Heart left ventricle (tissue), 13 donors: Measurements from ENCODE around the gene NAGA.

Experiments used
- POLR2A ChIP-seq, 2 donors: fragments of 450-650 bp; IDR thresholded peaks; one replicate each; pipeline ENCODE4 v1.6.1; 2017; ENCODE audit warnings: antibody characterized with exemption in 2 of 2, mild to moderate bottlenecking in 2 of 2, moderate library complexity in 2 of 2
- TF ChIP-seq, protein P1 (sequence below), 12 donors: fragments of 200-600 bp; sonication (generic) in 4 of 12; IDR thresholded peaks; one replicate each; pipeline versions ENCODE4 v1.5.0 to v1.8.0; 2018 to 2022; ENCODE audit warnings: antibody characterized with exemption in 12 of 12, mild to moderate bottlenecking in 5 of 12
- donor health status: ischemic (EF 13 %, LVEDD 7.1; RV severe dilation, severe dysfunction).
- donor health status: DM: no; HTN: yes; CAD: no.
- donor health status: DM: no; HTN: no; CAD: no.
- donor health status: ischemic (EF 25% LVEDD 6.9; RV normal size, moderate dysfunction).
- donor health status: ischemic (EF 25% LVEDD 5.7; RV mildly dilated, moderate dysfunction).
- donor health status: ischemic (EF 35%, LVEDD 5.7; RV mildly dilated, moderate dysfunction).
- donor health status: nonischemic (EF 11% LVEDD 7.7; RV severe dilation, severe dysfunction).
- donor health status: DM: yes; HTN: yes; CAD: no.
- donor health status: PGD.
- donor health status: ischemic (EF 29% LVEDD 5.4; RV normal size, mild dysfunction).
- donor health status: nonischemic (EF 23%, LVEDD 6.1; RV moderate dilation, normal function).

- TF ChIP-seq, protein P1, sequence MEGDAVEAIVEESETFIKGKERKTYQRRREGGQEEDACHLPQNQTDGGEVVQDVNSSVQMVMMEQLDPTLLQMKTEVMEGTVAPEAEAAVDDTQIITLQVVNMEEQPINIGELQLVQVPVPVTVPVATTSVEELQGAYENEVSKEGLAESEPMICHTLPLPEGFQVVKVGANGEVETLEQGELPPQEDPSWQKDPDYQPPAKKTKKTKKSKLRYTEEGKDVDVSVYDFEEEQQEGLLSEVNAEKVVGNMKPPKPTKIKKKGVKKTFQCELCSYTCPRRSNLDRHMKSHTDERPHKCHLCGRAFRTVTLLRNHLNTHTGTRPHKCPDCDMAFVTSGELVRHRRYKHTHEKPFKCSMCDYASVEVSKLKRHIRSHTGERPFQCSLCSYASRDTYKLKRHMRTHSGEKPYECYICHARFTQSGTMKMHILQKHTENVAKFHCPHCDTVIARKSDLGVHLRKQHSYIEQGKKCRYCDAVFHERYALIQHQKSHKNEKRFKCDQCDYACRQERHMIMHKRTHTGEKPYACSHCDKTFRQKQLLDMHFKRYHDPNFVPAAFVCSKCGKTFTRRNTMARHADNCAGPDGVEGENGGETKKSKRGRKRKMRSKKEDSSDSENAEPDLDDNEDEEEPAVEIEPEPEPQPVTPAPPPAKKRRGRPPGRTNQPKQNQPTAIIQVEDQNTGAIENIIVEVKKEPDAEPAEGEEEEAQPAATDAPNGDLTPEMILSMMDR (IDR thresholded peaks at IDR 0.05) = no peak
- no peak for TF ChIP-seq POLR2A (IDR thresholded peaks at IDR 0.05)
These were observed 48.3 kb downstream of the NAGA start for GRCh38 chr22:42022162-42022847.
